HG02678 (cell line): ENCODE results near the gene MIEF2.

Experiments
- ATAC-seq: cut with Tn5 transposase; IDR thresholded peaks from one replicate; pipeline ENCODE4 v1.9.1; 2021; ENCODE audit warnings: mild to moderate bottlenecking, moderate library complexity; ENCODE audit not compliant: unreplicated experiment

MIEF2 gene

GRCh38 chr17:18234853-18235380 lies 25.5 kb upstream of the MIEF2 start:
- ATAC-seq = no peak

- ATAC-seq = no peak
Observed at GRCh38 chr17:18235743-18236256, 24.7 kb upstream of the MIEF2 start.

- ATAC-seq = no peak
Observed at GRCh38 chr17:18236494-18236893, 24.0 kb upstream of the MIEF2 start.

- ATAC-seq = no peak
Observed at GRCh38 chr17:18237461-18237860, 23.0 kb upstream of the MIEF2 start.

- ATAC-seq = no peak
Observed at GRCh38 chr17:18238299-18238698, 22.2 kb upstream of the MIEF2 start.

GRCh38 chr17:18240449-18240848 lies 20.0 kb upstream of the MIEF2 start:
- ATAC-seq = no peak

DNA sequence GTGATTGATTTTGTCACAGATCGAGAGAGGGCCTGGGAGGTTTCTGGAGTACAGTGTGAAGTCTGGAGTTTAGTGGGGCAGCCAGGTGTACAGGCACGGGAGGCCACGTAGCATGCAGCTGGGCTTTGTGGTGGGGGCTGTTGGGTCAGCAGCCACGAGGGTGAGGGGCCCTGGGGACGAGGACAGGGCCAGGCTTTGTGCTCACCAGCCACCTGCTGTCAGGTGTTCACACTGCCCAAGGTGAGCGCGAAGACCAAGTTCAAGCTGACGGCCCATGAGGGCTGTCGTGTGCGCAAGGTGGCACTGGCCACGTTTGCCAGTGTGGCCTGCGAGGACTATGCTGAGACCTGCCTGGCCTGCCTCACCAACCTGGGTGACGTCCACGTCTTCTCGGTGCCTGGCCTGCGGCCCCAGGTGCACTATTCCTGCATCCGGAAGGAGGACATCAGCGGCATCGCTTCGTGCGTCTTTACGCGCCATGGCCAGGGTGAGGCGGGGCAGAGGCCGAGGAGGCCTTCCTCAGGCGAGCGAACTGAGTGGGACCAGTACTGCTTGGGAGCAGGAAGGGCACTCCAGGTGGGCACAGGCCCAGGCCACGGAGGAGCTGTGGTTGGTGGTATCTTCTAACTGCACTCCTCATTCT lies 19.1 kb upstream of the MIEF2 start:
- no peak for ATAC-seq

- no peak for ATAC-seq
Observed at GRCh38 chr17:18245038-18245776, 15.3 kb upstream of the MIEF2 start.

DNA sequence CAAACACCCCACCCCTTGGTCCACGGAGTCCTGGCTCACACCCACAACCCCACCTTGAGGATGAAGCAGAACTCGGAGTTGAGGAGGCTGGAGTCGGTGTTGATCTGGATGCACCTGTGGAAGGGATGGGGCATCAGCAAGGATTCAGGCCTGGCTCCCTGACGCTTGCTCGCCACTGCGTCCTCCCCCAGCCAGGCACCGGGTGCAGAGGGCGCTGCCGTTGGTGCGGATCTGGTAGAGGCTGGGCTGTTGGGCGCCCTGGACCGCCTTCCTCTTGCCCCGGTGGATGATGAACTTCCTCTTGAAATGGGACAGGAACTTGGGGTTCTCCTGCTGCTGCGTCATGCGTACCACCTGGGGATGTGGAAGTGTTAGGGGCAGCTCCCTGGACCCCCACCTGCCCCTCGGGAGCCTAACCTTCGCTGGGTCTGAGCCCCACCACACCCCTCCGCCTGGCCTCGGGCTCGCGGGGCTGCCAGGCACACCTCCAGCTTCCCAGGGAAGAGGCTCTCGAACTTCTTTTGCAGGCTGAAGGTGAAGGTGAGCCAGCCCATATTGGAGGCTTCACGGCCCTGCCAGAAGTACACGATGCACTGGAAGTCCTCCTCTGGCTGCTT lies 14.2 kb upstream of the MIEF2 start:
- no peak for ATAC-seq

DNA sequence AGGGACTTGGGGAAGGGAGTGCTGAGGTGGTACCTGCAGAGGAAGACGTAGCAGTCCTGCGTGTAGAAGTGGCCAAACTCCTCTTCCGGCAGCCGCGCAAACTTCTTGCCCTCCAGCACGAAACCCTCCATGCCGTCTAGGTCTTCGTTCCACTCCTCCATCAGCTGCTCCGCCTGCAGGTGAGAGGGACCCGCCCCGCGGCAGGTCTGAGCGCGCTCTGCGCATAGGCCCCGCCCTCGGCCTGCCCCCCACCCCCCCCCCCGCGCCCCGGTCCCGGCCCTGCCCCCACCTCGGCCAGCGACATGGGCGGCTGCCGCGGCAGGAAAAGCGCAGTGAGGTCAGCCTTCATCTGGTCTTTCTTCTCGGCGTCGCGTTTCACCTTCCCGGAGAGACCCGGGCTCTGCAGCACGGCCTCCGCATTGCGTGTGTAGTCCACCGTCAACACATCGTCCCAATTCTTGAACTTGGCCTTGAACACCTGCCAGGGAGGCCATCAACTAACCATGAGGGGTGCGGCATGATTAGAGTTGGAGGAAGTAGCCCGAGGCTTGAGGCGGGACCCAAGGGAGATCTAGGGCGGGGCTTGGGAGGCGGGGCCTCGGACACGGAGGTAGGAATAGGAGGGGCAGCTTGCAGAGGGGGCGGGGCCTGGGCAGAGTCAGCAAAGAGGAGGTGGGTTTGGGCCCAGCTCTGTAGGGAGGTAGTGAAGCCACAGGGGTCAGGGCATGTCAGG lies 13.4 kb upstream of the MIEF2 start:
- no peak for ATAC-seq

- no peak for ATAC-seq
Observed at GRCh38 chr17:18247613-18248001, 12.9 kb upstream of the MIEF2 start.

DNA sequence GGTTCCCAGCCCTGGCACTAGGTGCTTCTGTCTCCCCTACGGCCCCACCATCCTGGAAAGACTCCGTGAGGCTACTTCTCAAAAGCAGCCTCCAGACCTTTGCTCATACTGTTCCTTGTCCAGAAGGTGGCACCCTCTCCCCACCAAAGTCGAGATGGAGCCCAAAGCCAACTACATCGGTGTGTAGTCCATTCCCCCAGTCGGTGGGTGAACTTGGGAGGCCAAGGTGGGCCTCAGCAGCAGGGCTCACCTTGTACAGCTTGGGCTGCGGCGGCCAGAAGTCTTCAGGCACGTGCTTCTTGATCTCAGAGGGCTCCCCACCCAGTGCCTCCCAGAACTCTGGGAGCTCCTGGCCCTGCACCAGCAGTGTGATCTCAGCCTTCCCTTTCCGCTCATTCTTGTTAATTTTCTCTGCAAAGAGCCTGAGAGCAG lies 12.1 kb upstream of the MIEF2 start:
- no peak for ATAC-seq

DNA sequence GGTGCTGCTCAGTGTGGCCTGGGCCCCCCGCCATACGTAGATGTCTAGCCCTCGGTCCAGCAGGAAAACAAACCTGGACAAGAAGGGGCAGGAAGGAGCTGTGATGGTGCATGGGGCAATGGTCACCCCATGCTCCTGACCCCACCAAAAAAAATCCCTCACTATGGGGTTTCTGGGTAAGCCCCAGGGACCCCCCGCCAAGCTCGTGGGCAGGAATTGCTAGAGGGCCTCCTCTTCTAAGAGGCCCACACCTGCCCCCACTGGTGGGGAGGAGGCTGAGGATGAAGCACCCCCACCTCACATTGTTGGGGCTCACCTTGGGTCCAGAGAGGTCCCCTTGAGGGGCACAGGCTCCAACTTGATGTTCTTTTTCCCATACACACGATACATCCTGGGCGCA lies 11.7 kb upstream of the MIEF2 start:
- no peak for ATAC-seq

- ATAC-seq = no peak
Observed at GRCh38 chr17:18250259-18250658, 10.2 kb upstream of the MIEF2 start.

- ATAC-seq = no peak
Observed at GRCh38 chr17:18250708-18251107, 9.8 kb upstream of the MIEF2 start.

DNA sequence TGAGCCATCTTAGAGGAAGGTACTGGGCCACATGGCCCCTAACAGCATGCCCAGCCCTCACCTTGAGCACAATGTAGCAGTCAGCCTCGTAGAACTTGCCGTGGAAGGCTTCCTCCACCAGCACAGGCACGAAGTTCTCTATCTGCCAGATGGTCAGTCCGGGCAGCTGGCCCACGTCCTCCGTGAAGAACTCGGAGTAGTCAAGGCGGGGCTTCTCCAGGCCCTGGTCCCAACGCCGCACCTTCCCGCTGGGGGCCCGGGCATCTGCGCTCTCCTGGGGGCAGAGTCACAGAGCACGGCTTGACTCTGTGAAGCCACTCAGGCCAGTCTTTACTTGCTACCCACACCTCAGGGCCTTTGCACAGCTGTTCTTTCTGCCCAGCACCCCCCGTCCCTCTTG lies 9.3 kb upstream of the MIEF2 start:
- ATAC-seq = no peak

DNA sequence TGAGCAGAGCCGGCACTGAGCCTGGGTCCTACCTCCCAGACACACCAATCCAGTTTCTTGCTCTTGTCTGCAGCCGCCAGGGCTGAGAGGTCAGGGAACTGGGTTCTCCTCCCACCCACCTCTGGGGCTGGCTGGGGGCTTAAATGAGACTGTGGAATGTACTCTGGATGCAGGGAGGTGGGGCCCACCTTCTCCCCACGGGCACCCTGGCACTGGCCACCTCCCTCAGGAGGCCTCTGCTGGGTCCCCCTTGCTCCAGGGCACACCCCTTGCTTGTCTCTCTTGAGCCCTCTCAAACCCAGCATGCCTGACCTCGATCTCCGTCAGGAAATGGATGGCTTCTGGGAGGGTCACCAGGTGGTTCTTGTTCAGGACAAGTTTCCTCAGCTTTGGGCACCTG lies 8.3 kb upstream of the MIEF2 start:
- no peak for ATAC-seq

DNA sequence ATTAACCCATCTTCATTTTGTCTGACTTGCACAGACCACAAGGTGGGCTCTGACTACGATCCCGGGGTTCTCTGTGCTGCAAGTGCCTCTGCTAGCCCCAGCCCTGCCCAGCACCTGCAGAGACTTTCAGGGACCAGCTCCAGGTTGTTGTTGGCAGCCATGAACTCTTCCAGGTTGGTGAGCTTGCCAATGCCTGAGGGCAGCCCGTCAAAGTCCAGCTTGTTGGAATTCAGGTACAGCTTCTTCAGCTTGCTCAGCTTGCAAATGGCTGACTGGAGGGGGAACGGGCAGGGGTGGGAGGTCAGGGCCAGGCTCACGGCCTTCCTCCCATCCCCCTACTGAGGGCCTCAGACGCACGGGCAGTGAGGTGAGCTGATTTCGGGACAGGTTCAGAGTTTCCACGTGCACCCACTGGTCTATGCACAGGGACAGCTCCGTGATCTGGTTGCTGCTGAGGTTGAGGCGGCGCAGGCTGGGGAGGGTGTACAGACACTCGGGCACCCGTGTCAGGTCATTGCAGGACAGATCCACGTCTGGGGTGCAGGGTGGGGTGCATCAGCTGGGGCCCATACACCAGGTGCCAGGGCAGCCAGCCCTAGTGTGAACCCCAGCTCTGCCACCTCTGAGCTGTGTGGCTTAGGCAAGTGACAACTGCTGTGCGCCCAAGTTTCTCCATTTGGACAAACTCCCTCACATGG lies 7.1 kb upstream of the MIEF2 start:
- no peak for ATAC-seq

DNA sequence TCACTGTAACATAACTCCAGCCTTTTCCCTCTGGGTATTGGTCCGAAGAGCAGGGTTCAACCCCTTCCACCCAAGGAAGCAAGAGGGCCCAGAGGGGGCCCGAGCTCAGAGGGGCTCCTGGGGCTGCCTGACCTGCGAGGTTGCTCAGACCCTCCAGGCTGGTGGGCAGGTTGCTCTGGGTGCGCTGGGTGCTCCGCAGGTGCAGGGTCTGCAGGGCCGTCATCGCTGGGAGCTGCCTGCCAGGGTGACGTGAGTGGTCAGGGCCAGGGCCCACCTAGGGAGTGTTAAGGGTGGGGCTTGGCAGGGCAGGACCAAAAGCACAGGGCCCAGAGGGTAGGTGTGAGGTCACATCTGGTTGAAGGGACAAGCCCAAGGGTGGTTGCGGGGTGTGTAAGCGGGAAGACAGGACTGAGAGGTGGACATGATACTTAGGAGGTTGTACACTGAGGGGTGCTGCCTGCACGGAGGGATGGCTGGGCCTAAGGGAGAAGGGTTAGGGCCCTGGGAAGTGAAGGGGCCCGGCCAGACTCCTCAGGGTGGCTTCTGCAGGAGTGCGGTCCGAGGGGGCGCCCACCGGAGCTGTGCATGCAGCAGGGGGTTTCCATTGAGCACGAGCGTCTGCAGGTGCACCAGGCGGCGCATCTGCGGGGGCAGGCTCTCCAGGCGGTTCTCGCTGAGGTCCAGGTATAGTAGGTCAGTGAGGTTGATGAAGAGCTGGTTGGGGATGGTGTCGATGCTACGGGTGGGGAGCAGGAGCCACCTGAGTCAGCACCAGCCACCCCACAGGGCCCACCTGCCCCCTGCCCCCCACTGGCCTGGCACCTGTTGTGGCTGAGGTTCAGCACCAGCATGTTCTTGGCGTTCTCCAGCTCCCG lies 6.3 kb upstream of the MIEF2 start:
- no peak for ATAC-seq
